GM18951 (cell line): ENCODE measurements around the gene SAMD8.
A peak's percentile ranks its signal among the peaks of the same experiment; 100 is the strongest.

Source experiments
- POLR2A ChIP-seq: IDR thresholded peaks from 4 replicates; pipeline ENCODE4 v1.6.1; 2011; ENCODE audit warnings: mild to moderate bottlenecking; ENCODE audit not compliant: insufficient read length, insufficient read depth; ENCODE audit errors: extremely low read depth
- in situ Hi-C: fragments of 300-500 bp; cut with MboI; formaldehyde crosslinking; loops from one replicate; pipeline ENCODE4 v1.12.0; 2022; ENCODE audit warnings: low sequenced_read_pairs, mixed read lengths, inconsistent platforms; ENCODE audit not compliant: unreplicated experiment

SAMD8 gene

GRCh38 chr10:75111365-75111906 is at the start of gene SAMD8:
TSS of gene SAMD8 (plus strand) at chr10:75111656. CDS start at chr10:75150529, 38,873 bp downstream.
- in situ Hi-C loops = no loop called here
- peak; percentile 87 for TF ChIP-seq POLR2A

GRCh38 chr10:75061709-75062505 is 49.5 kb upstream of the SAMD8 start:
- no peak for TF ChIP-seq POLR2A
- in situ Hi-C loops = no loop called here

GRCh38 chr10:75062506-75063299 is 48.8 kb upstream of the SAMD8 start:
- in situ Hi-C loops = no loop called here
- TF ChIP-seq POLR2A = no peak

- TF ChIP-seq POLR2A = no peak
- in situ Hi-C loops = no loop called here
These were observed 47.8 kb upstream of the SAMD8 start for GRCh38 chr10:75063461-75064230.

- in situ Hi-C loops = no loop called here
- no peak for TF ChIP-seq POLR2A
These were observed 46.4 kb upstream of the SAMD8 start for GRCh38 chr10:75065076-75065475.

- no peak for TF ChIP-seq POLR2A
- in situ Hi-C loops = no loop called here
These were observed 45.2 kb upstream of the SAMD8 start for GRCh38 chr10:75066271-75066670.

- TF ChIP-seq POLR2A = no peak
- in situ Hi-C loops = no loop called here
These were observed 44.2 kb upstream of the SAMD8 start for GRCh38 chr10:75067272-75067671.

- TF ChIP-seq POLR2A = no peak
- in situ Hi-C loops = no loop called here
These were observed 42.9 kb upstream of the SAMD8 start for GRCh38 chr10:75068523-75068922.

- no peak for TF ChIP-seq POLR2A
- in situ Hi-C loops = no loop called here
These were observed 41.0 kb upstream of the SAMD8 start for GRCh38 chr10:75070476-75070875.

GRCh38 chr10:75070961-75071428 is 40.5 kb upstream of the SAMD8 start:
- TF ChIP-seq POLR2A = no peak
- in situ Hi-C loops = no loop called here

- TF ChIP-seq POLR2A = no peak
- in situ Hi-C loops = no loop called here
These were observed 39.7 kb upstream of the SAMD8 start for GRCh38 chr10:75071756-75072155.

GRCh38 chr10:75072727-75073126 is 38.7 kb upstream of the SAMD8 start:
- in situ Hi-C loops = no loop called here
- TF ChIP-seq POLR2A = no peak

- TF ChIP-seq POLR2A = no peak
- in situ Hi-C loops = no loop called here
These were observed 38.0 kb upstream of the SAMD8 start for GRCh38 chr10:75073442-75073841.
